Fibroblast of lung (primary cell): Measurements from ENCODE around the gene PIK3C2A.

Source experiments
- CTCF ChIP-seq, 2 donors: IDR thresholded peaks in 1 of 2; conservative IDR thresholded peaks in 1 of 2; 1 replicate in 1 of 2; 2 replicates in 1 of 2; pipeline ENCODE4 v1.5.1; 2011 to 2012; ENCODE audit warnings: low read length in 2 of 2, control low read depth in 1 of 2, inconsistent platforms in 1 of 2, low read depth in 1 of 2, mild to moderate bottlenecking in 1 of 2
- EZH2 ChIP-seq: IDR thresholded peaks from 2 replicates; pipeline ENCODE4 v1.5.1; 2012; ENCODE audit warnings: low read length, control low read depth, mild to moderate bottlenecking; ENCODE audit errors: missing control alignments

- TF ChIP-seq CTCF (conservative IDR thresholded peaks at IDR 0.05 in 1 of 2, IDR thresholded peaks at IDR 0.05 in 1 of 2; ENCODE audit: low read depth in 1 of 2, low read length in 2 of 2) = no peak
- TF ChIP-seq EZH2 = no peak
Measured at GRCh38 chr11:17159441-17159840, 48.3 kb downstream of the PIK3C2A start.
